Keratinocyte (primary cell): ENCODE results near the gene APOA5.

Experiments
- EZH2 ChIP-seq: IDR thresholded peaks from one replicate; pipeline ENCODE4 v1.6.1; 2012; ENCODE audit warnings: inconsistent platforms, mild to moderate bottlenecking, low read length, moderate library complexity
- TF ChIP-seq, protein P1 (sequence below), 3 experiments: IDR thresholded peaks in 1 of 3; conservative IDR thresholded peaks in 1 of 3; optimal IDR thresholded peaks in 1 of 3; 2 replicates in 2 of 3; 3 replicates in 1 of 3; pipeline versions ENCODE3 to v1.5.1; 2011; ENCODE audit warnings: low read length in 3 of 3, mild to moderate bottlenecking in 3 of 3, moderate library complexity in 2 of 3, control low read depth in 1 of 3, inconsistent platforms in 1 of 3; ENCODE audit not compliant: insufficient read depth in 2 of 3; ENCODE audit errors: extremely low read depth in 1 of 3

DNA sequence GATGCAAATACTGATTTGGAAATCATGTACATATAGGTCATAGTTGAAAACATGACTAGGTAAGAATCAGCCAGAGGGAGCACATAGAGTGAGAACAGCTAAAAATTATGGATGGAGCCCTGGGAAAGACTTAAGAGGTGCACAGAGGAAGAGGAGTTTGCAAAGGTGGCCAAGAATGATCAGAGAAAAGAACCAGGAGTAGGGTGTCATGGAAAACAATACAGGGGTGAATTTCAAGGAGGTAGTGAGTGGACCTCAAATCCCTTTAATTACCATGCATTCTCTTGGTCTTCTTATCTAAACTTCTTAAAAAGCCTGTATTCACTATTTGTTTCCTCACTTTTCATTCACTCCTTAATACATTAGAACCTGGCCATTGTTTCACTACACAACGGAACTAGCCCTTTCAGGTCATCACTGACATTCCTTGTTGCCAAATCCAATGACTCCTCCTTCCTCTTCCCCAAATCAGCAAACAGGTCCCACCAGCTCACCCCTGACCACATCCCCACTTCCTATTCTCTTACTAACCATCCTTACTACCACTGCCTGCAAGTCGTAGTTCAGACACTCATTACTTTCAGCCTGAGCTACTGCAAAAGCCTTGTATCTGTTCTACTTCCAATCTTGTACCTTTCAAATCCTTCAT lies 41.5 kb downstream of the APOA5 start:
- TF ChIP-seq, protein P1, sequence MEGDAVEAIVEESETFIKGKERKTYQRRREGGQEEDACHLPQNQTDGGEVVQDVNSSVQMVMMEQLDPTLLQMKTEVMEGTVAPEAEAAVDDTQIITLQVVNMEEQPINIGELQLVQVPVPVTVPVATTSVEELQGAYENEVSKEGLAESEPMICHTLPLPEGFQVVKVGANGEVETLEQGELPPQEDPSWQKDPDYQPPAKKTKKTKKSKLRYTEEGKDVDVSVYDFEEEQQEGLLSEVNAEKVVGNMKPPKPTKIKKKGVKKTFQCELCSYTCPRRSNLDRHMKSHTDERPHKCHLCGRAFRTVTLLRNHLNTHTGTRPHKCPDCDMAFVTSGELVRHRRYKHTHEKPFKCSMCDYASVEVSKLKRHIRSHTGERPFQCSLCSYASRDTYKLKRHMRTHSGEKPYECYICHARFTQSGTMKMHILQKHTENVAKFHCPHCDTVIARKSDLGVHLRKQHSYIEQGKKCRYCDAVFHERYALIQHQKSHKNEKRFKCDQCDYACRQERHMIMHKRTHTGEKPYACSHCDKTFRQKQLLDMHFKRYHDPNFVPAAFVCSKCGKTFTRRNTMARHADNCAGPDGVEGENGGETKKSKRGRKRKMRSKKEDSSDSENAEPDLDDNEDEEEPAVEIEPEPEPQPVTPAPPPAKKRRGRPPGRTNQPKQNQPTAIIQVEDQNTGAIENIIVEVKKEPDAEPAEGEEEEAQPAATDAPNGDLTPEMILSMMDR (optimal IDR thresholded peaks at IDR 0.05 in 1 of 3, IDR thresholded peaks at IDR 0.05 in 1 of 3, conservative IDR thresholded peaks at IDR 0.05 in 1 of 3; ENCODE audit: extremely low read depth in 1 of 3, insufficient read depth in 2 of 3, low read length in 3 of 3): no peak
- no peak for TF ChIP-seq EZH2
